Natural killer cell (primary cell): Measurements from ENCODE around the gene ESR2. TPM values are rescaled to one million over a fixed set of nuclear protein-coding genes. Genes with fewer than 3 reads are reported as not detected.
A peak's percentile ranks its signal among the peaks of the same experiment; 100 is the strongest.

Experiments used
- ATAC-seq, 3 donors: fragments of 150-1000 bp in 2 of 3; fragments of 200-7000 bp in 1 of 3; cut with Tn5 transposase; 1 replicate in 1 of 3; 2 replicates in 2 of 3; pipeline ENCODE4 v1.10.0; 2021; ENCODE audit warnings: mild to moderate bottlenecking in 2 of 3, moderate library complexity in 2 of 3
- DNase-seq, 2 donors: peaks; one replicate each; pipeline versions ENCODE4 v3.0.0 to v3.0.0-alpha.2; 2013 to 2021; ENCODE audit warnings: mixed read lengths in 1 of 2
- H3K27ac ChIP-seq: one replicate; pipeline ENCODE4 v1.5.1; 2013; ENCODE audit warnings: mild to moderate bottlenecking, low read length
- H3K27me3 ChIP-seq: one replicate; pipeline ENCODE4 v1.6.1; 2013; ENCODE audit warnings: low read length; ENCODE audit not compliant: control insufficient read depth, insufficient read depth
- H3K36me3 ChIP-seq: one replicate; pipeline ENCODE4 v1.6.1; 2013; ENCODE audit warnings: low read length; ENCODE audit not compliant: control insufficient read depth, insufficient read depth
- H3K4me1 ChIP-seq: one replicate; pipeline ENCODE4 v1.6.1; 2013; ENCODE audit warnings: low read length; ENCODE audit not compliant: control insufficient read depth, insufficient read depth
- H3K4me3 ChIP-seq: one replicate; pipeline ENCODE4 v1.5.1; 2013; ENCODE audit warnings: low read length
- H3K9me3 ChIP-seq: one replicate; pipeline ENCODE4 v1.6.1; 2013; ENCODE audit warnings: low read length; ENCODE audit not compliant: control insufficient read depth, insufficient read depth
- H3K27ac Mint-ChIP-seq, 2 donors: one replicate each; pipeline ENCODE4 v1.8.0; 2022; ENCODE audit warnings: mild to moderate bottlenecking in 2 of 2, mixed read lengths in 2 of 2, moderate library complexity in 1 of 2
- H3K27me3 Mint-ChIP-seq, 2 donors: one replicate each; pipeline ENCODE4 v1.8.0; 2022; ENCODE audit warnings: low read depth in 2 of 2, mixed read lengths in 2 of 2
- H3K36me3 Mint-ChIP-seq: one replicate; pipeline ENCODE4 v1.8.0; 2022; ENCODE audit warnings: mixed read lengths
- H3K4me1 Mint-ChIP-seq, 2 donors: one replicate each; pipeline ENCODE4 v1.8.0; 2022; ENCODE audit warnings: mixed read lengths in 2 of 2
- H3K4me3 Mint-ChIP-seq: one replicate; pipeline ENCODE4 v1.8.0; 2022; ENCODE audit warnings: mild to moderate bottlenecking, moderate library complexity, mixed read lengths
- H3K9me3 Mint-ChIP-seq, 2 donors: one replicate each; pipeline ENCODE4 v1.8.0; 2022; ENCODE audit warnings: mixed read lengths in 2 of 2
- CTCF ChIP-seq: fragments of 200-600 bp; IDR thresholded peaks from one replicate; pipeline ENCODE4 v1.8.0; 2022; ENCODE audit warnings: antibody characterized with exemption
- WGBS: methylation state at CpG from one replicate; pipeline ENCODE4 v1.1.7; 2013; ENCODE audit warnings: missing lambda C conversion rate; ENCODE audit not compliant: insufficient coverage; 5-methylcytosine and 5-hydroxymethylcytosine counted together
- intact Hi-C: fragments of 100-400 bp; cut with micrococcal nuclease; formaldehyde crosslinking; loops from one replicate; pipeline ENCODE4 v1.14.2; 2022
- total RNA-seq, 4 donors: library from RNA; stranded (reverse); fragments of 120-200 nt in 1 of 4; gene quantifications; one replicate each; pipeline versions ENCODE4 v1.2.3 to v1.2.4, GENCODE V29; 2013 to 2022

ESR2 gene
- total RNA-seq, 3 donors from 2014 or later (not counting 1 experiment from before 2014, with no cell fraction given), result 0.53 TPM; not detected in 2

GRCh38 chr14:64125270-64125669, 168.9 kb downstream of the ESR2 start:
- H3K36me3 ChIP-seq, result peaks cover 75% of the 10 kb centered on the region
- ATAC-seq (no peak), DNase-seq (no peak)
- H3K27me3 Mint-ChIP-seq, result no peaks in the 10 kb centered on the region
- no peak overlapping the region for H3K4me3 Mint-ChIP-seq
- intact Hi-C loops, result no loop called here
- H3K27me3 ChIP-seq, result no peaks in the 10 kb centered on the region
- peaks cover 22% of the 10 kb centered on the region for H3K36me3 Mint-ChIP-seq
- no peak for TF ChIP-seq CTCF
- no peaks in the 10 kb centered on the region for H3K9me3 ChIP-seq
- H3K27ac Mint-ChIP-seq, result no peak overlapping the region
- H3K9me3 Mint-ChIP-seq, result no peaks in the 10 kb centered on the region
- WGBS, result 98% methylated on average over 2 of the region's 2 CpGs
- no peak overlapping the region for H3K4me3 ChIP-seq
- no peaks in the 10 kb centered on the region for H3K4me1 Mint-ChIP-seq
- H3K27ac ChIP-seq, result no peak overlapping the region
- H3K4me1 ChIP-seq, result no peaks in the 10 kb centered on the region

- no peak overlapping the region for H3K27ac ChIP-seq
- no peak overlapping the region for H3K27ac Mint-ChIP-seq
- no peak overlapping the region for H3K4me3 ChIP-seq
- TF ChIP-seq CTCF, result no peak
- H3K9me3 Mint-ChIP-seq, result no peaks in the 10 kb centered on the region
- H3K27me3 Mint-ChIP-seq, result no peaks in the 10 kb centered on the region
- no peaks in the 10 kb centered on the region for H3K27me3 ChIP-seq
- peaks cover 68% of the 10 kb centered on the region for H3K36me3 ChIP-seq
- H3K4me3 Mint-ChIP-seq, result no peak overlapping the region
- intact Hi-C loops, result no loop called here
- ATAC-seq (no peak), DNase-seq (no peak)
- H3K9me3 ChIP-seq, result no peaks in the 10 kb centered on the region
- H3K36me3 Mint-ChIP-seq, result peaks cover 33% of the 10 kb centered on the region
- H3K4me1 ChIP-seq, result no peaks in the 10 kb centered on the region
- no peaks in the 10 kb centered on the region for H3K4me1 Mint-ChIP-seq
- WGBS, result 90% methylated on average over 5 of the region's 5 CpGs
Measured at GRCh38 chr14:64123241-64123822, 170.8 kb downstream of the ESR2 start.

GRCh38 chr14:64119980-64120379, 174.2 kb downstream of the ESR2 start:
- no peaks in the 10 kb centered on the region for H3K9me3 Mint-ChIP-seq
- H3K4me1 Mint-ChIP-seq, result no peaks in the 10 kb centered on the region
- Histone ChIP-seq H3K4me1 (no peaks in the 10 kb centered on the region), H3K9me3 (no peaks in the 10 kb centered on the region), H3K27ac (no peak overlapping the region), H3K27me3 (no peaks in the 10 kb centered on the region), H3K4me3 (no peak overlapping the region), H3K36me3 (peaks cover 52% of the 10 kb centered on the region)
- no peaks in the 10 kb centered on the region for H3K27me3 Mint-ChIP-seq
- DNase-seq, result no peak
- no peak for TF ChIP-seq CTCF
- H3K4me3 Mint-ChIP-seq, result no peak overlapping the region
- no peak for ATAC-seq
- intact Hi-C loops, result no loop called here
- H3K36me3 Mint-ChIP-seq, result peaks cover 21% of the 10 kb centered on the region
- peak overlapping the region; percentile 12 to 27 for H3K27ac Mint-ChIP-seq

GRCh38 chr14:64119500-64119899, 174.7 kb downstream of the ESR2 start:
- Mint-ChIP-seq H3K9me3 (no peaks in the 10 kb centered on the region), H3K27ac (peak overlapping the region; percentile 12 to 27), H3K4me3 (no peak overlapping the region), H3K27me3 (no peaks in the 10 kb centered on the region), H3K4me1 (no peaks in the 10 kb centered on the region), H3K36me3 (peaks cover 21% of the 10 kb centered on the region)
- Histone ChIP-seq H3K4me1 (no peaks in the 10 kb centered on the region), H3K36me3 (peaks cover 54% of the 10 kb centered on the region), H3K4me3 (no peak overlapping the region), H3K27me3 (no peaks in the 10 kb centered on the region), H3K9me3 (no peaks in the 10 kb centered on the region), H3K27ac (no peak overlapping the region)
- WGBS, result 81% methylated on average over 2 of the region's 2 CpGs
- DNase-seq (no peak), ATAC-seq (no peak)
- intact Hi-C loops, result no loop called here
- TF ChIP-seq CTCF, result no peak
